ENCODE results near the gene USP17L11.
"Not testable (repeated sequence)": the region's sequence is repeated elsewhere in the genome, so short reads cannot be mapped to it uniquely, and the experiment has no call there.

USP17L11 gene, protein sequence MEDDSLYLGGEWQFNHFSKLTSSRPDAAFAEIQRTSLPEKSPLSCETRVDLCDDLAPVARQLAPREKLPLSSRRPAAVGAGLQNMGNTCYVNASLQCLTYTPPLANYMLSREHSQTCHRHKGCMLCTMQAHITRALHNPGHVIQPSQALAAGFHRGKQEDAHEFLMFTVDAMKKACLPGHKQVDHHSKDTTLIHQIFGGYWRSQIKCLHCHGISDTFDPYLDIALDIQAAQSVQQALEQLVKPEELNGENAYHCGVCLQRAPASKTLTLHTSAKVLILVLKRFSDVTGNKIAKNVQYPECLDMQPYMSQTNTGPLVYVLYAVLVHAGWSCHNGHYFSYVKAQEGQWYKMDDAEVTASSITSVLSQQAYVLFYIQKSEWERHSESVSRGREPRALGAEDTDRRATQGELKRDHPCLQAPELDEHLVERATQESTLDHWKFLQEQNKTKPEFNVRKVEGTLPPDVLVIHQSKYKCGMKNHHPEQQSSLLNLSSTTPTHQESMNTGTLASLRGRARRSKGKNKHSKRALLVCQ

DNA sequence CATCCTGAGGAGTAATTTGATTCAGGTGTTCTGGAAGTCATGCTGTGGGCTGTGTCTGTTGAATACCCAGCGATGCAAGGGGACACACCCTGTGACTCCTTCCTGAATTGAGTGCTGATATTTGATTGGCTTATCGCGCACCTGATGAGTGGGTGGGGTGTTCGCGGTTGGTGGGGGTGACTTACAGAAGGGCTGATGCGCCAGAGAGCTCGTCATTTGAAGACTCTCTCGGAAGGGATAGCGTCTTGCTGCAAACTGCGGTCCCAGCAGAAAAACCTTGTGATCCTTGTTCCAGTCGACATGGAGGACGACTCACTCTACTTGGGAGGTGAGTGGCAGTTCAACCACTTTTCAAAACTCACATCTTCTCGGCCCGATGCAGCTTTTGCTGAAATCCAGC lies at the start of gene USP17L11:
TSS of gene USP17L11 (plus strand) at position 301 of the 400 bp plus-strand sequence. CDS start at position 301, 0 bp downstream.
- not testable (repeated sequence) for DNase-seq

DNA sequence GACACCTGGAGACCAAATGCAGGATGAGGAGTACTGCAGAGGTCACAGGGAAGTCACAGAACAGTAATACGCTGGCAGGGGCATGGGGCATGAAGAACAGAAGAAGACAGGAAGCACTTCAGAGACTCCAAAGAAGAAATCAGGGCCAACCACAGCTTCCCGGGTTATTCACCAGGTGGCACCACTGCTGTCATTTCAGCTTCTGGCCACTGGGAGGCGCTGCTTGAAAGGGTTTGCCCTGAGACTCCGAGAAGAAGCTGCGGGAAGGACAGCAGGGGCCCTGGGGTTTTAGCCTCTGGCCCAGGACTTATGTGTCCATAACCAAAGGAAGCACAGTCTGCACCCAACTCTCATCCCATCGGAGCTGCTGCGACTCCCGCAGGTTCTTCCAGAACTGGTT lies 49.2 kb upstream of the USP17L11 start:
- DNase-seq: not testable (repeated sequence)

DNA sequence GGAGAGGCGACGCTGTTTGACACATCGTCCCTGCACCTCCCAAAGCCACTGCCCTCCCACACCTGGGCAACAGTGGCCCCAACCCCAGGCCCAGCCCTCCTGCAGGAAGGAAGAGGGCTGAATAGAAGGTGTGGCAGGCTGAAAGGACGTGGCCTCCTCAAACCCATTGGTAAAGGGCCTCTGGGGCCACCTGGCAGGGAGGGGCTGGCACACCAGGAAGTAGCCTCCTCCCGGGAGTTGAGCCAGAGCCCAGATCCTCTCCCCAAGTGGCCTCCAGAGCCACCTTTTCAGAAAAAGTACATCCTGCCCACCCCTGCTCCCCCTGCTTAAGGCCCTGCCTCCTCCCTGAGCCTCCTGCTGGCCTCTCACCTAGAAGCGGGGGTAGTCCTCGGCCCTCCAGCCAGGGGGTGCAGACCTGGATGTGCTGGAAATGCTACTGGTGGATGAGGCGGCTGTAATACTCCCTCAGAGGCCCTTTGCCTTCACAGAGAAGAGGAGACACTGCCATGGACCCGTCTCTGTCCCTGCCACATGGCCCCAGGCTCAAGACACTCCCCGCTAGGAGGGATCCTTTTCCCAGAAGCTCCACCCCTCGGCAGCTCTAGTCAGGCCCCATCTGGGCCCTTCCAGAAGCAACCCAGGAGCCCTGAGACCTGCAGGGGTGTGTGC lies 45.3 kb upstream of the USP17L11 start, which contains the start of gene FAM90A26:
TSS of gene FAM90A26 (plus strand) at position 619 of the 669 bp plus-strand sequence. CDS start 2,764 bp downstream, outside the sequence.
- DNase-seq: not testable (repeated sequence)

DNA sequence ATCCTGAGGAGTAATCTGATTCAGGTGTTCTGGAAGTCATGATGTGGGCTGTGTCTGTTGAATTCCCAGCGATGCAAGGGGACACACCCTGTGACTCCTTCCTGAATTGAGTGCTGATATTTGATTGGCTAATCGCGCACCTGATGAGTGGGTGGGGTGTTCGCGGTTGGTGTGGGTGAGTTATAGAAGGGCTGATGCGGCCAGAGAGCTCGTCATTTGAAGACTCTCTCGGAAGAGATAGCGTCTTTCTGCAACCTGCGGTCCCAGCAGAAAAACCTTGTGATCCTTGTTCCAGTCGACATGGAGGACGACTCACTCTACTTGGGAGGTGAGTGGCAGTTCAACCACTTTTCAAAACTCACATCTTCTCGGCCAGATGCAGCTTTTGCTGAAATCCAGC lies 4.8 kb upstream of the USP17L11 start, which contains the start of gene USP17L10:
TSS of gene USP17L10 (plus strand) at position 301 of the 400 bp plus-strand sequence. CDS start at position 301, 0 bp downstream.
- not testable (repeated sequence) for DNase-seq

GRCh38 chr4:9214701-9215100 lies 504 bp upstream of the USP17L11 start:
- DNase-seq: not testable (repeated sequence)

- not testable (repeated sequence) for DNase-seq
Observed at GRCh38 chr4:9219852-9220251, 4.6 kb downstream of the USP17L11 start, which contains the start of gene USP17L12. Gene USP17L12, plus strand, starts transcription at chr4:9220152. Its CDS starts 0 bp downstream, at chr4:9220152.

DNA sequence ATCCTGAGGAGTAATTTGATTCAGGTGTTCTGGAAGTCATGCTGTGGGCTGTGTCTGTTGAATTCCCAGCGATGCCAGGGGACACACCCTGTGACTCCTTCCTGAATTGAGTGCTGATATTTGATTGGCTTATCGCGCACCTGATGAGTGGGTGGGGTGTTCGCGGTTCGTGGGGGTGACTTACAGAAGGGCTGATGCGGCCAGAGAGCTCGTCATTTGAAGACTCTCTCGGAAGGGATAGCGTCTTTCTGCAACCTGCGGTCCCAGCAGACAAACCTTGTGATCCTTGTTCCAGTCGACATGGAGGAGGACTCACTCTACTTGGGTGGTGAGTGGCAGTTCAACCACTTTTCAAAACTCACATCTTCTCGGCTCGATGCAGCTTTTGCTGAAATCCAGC lies 9.4 kb downstream of the USP17L11 start, which contains the start of gene USP17L13:
TSS of gene USP17L13 (plus strand) at position 301 of the 400 bp plus-strand sequence. CDS start at position 301, 0 bp downstream.
- DNase-seq: not testable (repeated sequence)

- not testable (repeated sequence) for DNase-seq
Observed at GRCh38 chr4:9230249-9230648, 15.0 kb downstream of the USP17L11 start.

GRCh38 chr4:9234085-9234484 lies 18.9 kb downstream of the USP17L11 start, which contains the start of gene USP17L15:
Gene USP17L15, plus strand, starts transcription at chr4:9234385. Its CDS starts 0 bp downstream, at chr4:9234385.
- not testable (repeated sequence) for DNase-seq

DNA sequence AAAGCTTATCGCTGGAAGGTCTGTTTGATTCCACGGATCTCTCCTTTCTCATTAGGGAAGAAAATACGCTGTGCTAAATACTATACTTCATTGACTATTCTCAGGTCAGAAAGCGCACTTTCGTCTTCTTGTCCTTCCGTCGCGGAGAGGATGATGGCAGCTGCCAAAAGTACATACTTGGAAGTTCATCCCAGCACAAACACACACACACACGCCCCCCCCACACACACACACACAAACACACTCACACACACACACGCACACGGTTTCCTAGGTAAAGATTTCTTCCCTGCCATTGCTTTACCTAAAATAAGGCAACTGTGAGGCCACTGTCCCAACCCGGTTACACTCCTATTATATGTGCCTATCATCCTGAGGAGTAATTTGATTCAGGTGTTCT lies 23.3 kb downstream of the USP17L11 start:
- DNase-seq: not testable (repeated sequence)

- not testable (repeated sequence) for DNase-seq
Observed at GRCh38 chr4:9243579-9243978, 28.4 kb downstream of the USP17L11 start, which contains the start of gene USP17L17. Gene USP17L17, plus strand, starts transcription at chr4:9243879. Its CDS starts 0 bp downstream, at chr4:9243879.

- not testable (repeated sequence) for DNase-seq
Observed at GRCh38 chr4:9247953-9248680, 32.9 kb downstream of the USP17L11 start, which contains the start of gene USP17L18. Gene USP17L18, plus strand, starts transcription at chr4:9248630. Its CDS starts 0 bp downstream, at chr4:9248630.

DNA sequence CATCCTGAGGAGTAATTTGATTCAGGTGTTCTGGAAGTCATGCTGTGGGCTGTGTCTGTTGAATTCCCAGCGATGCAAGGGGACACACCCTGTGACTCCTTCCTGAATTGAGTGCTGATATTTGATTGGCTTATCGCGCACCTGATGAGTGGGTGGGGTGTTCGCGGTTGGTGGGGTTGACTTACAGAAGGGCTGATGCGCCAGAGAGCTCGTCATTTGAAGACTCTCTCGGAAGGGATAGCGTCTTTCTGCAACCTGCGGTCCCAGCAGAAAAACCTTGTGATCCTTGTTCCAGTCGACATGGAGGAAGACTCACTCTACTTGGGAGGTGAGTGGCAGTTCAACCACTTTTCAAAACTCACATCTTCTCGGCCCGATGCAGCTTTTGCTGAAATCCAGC lies 37.9 kb downstream of the USP17L11 start, which contains the start of gene USP17L19:
TSS of gene USP17L19 (plus strand) at position 301 of the 400 bp plus-strand sequence. CDS start at position 301, 0 bp downstream.
- not testable (repeated sequence) for DNase-seq

DNA sequence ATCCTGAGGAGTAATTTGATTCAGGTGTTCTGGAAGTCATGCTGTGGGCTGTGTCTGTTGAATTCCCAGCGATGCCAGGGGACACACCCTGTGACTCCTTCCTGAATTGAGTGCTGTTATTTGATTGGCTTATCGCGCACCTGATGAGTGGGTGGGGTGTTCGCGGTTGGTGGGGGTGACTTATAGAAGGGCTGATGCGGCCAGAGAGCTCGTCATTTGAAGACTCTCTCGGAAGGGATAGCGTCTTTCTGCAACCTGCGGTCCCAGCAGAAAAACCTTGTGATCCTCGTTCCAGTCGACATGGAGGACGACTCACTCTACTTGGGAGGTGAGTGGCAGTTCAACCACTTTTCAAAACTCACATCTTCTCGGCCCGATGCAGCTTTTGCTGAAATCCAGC lies 42.6 kb downstream of the USP17L11 start, which contains the start of gene USP17L20:
TSS of gene USP17L20 (plus strand) at position 301 of the 400 bp plus-strand sequence. CDS start at position 301, 0 bp downstream.
- DNase-seq: not testable (repeated sequence)

DNA sequence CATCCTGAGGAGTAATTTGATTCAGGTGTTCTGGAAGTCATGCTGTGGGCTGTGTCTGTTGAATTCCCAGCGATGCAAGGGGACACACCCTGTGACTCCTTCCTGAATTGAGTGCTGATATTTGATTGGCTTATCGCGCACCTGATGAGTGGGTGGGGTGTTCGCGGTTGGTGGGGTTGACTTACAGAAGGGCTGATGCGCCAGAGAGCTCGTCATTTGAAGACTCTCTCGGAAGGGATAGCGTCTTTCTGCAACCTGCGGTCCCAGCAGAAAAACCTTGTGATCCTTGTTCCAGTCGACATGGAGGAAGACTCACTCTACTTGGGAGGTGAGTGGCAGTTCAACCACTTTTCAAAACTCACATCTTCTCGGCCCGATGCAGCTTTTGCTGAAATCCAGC lies 47.4 kb downstream of the USP17L11 start, which contains the start of gene USP17L21:
TSS of gene USP17L21 (plus strand) at position 301 of the 400 bp plus-strand sequence. CDS start at position 301, 0 bp downstream.
- not testable (repeated sequence) for DNase-seq

All from SHP77 treated with DMSO at 0.1 percent for 48 hours (cell line).